Calu3 (cell line): ENCODE measurements around the gene KCNK10. TPM values are rescaled to one million over a fixed set of nuclear protein-coding genes. Genes with fewer than 3 reads are reported as not detected.

Source experiments
- BruUV-seq: library from RNA; stranded (reverse); fragments of 400-500 nt; replicated peaks from 2 replicates; lab custom pipeline; 2021; lab: Mats Ljungman, UMichigan
- CTCF ChIA-PET: fragments of 300-600 bp; sonication (Branson Sonifier 250); formaldehyde crosslinking; loops from one replicate; lab custom pipeline; 2022; ENCODE audit warnings: antibody characterized with exemption; lab: Charles Lee
- DNase-seq: peaks from one replicate; pipeline ENCODE4 v3.0.0; 2022
- H3K27ac Mint-ChIP-seq: one replicate; pipeline ENCODE4 v1.8.0; 2022; ENCODE audit warnings: mixed read lengths; ENCODE audit not compliant: unreplicated experiment
- H3K27me3 Mint-ChIP-seq: one replicate; pipeline ENCODE4 v1.8.0; 2022; ENCODE audit warnings: mixed read lengths; ENCODE audit not compliant: unreplicated experiment
- H3K36me3 Mint-ChIP-seq: one replicate; pipeline ENCODE4 v1.8.0; 2022; ENCODE audit warnings: mild to moderate bottlenecking, moderate library complexity, mixed read lengths; ENCODE audit not compliant: insufficient read depth, unreplicated experiment
- H3K4me1 Mint-ChIP-seq: one replicate; pipeline ENCODE4 v1.8.0; 2022; ENCODE audit warnings: mild to moderate bottlenecking, low read depth, mixed read lengths; ENCODE audit not compliant: unreplicated experiment
- H3K4me3 Mint-ChIP-seq: one replicate; pipeline ENCODE4 v1.8.0; 2022; ENCODE audit warnings: mild to moderate bottlenecking, low read depth, moderate library complexity, mixed read lengths; ENCODE audit not compliant: unreplicated experiment
- H3K9me3 Mint-ChIP-seq: one replicate; pipeline ENCODE4 v1.8.0; 2022; ENCODE audit warnings: low read depth, mixed read lengths; ENCODE audit not compliant: unreplicated experiment
- intact Hi-C: fragments of 100-400 bp; cut with micrococcal nuclease; formaldehyde crosslinking; loops from one replicate; pipeline ENCODE4 v1.10.0; 2022; ENCODE audit not compliant: unreplicated experiment
- total RNA-seq: library from RNA; stranded (reverse); gene quantifications from 2 replicates; pipeline ENCODE4 v1.2.3, GENCODE V29; 2022
- TF ChIP-seq, protein P1 (sequence below): fragments of 200-600 bp; IDR thresholded peaks from one replicate; pipeline ENCODE4 v1.8.0; 2022; ENCODE audit warnings: antibody characterized with exemption; ENCODE audit not compliant: unreplicated experiment

The KCNK10 gene
- total RNA-seq, 1 experiment from 2014 or later = not detected

DNA sequence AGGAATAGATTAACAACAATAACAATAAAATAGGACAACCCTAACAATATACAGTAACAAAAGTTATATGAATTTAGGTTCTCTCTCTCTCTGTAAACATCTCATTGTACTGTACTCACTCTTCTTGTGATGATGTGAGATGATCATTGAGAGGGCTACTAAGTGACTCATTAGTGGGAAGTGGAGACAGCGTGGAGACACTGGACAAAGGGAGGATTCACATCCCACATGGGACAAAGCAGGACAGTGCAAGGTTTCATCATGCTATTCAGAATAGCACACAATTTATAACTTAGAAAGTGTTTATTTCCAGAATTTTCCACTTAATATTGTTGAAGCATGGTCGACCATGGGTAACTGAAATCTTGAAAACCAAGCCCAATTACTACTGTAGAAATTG is 36.4 kb upstream of the KCNK10 start:
- H3K27ac Mint-ChIP-seq = no peak overlapping the region
- H3K27me3 Mint-ChIP-seq = peaks cover 36% of the 10 kb centered on the region
- BruUV-seq = no TSS peak
- TF ChIP-seq, protein P1, sequence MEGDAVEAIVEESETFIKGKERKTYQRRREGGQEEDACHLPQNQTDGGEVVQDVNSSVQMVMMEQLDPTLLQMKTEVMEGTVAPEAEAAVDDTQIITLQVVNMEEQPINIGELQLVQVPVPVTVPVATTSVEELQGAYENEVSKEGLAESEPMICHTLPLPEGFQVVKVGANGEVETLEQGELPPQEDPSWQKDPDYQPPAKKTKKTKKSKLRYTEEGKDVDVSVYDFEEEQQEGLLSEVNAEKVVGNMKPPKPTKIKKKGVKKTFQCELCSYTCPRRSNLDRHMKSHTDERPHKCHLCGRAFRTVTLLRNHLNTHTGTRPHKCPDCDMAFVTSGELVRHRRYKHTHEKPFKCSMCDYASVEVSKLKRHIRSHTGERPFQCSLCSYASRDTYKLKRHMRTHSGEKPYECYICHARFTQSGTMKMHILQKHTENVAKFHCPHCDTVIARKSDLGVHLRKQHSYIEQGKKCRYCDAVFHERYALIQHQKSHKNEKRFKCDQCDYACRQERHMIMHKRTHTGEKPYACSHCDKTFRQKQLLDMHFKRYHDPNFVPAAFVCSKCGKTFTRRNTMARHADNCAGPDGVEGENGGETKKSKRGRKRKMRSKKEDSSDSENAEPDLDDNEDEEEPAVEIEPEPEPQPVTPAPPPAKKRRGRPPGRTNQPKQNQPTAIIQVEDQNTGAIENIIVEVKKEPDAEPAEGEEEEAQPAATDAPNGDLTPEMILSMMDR = no peak
- no peak overlapping the region for H3K4me3 Mint-ChIP-seq
- no peak for DNase-seq
- H3K9me3 Mint-ChIP-seq = no peaks in the 10 kb centered on the region
- no peaks in the 10 kb centered on the region for H3K4me1 Mint-ChIP-seq
- CTCF ChIA-PET = interaction anchor here (0.7 kb wide), 1 partner anchor 180 kb away, joined by 3 read pairs; no protein-coding TSS in a partner anchor
- H3K36me3 Mint-ChIP-seq = no peaks in the 10 kb centered on the region
- intact Hi-C loops = no loop called here

DNA sequence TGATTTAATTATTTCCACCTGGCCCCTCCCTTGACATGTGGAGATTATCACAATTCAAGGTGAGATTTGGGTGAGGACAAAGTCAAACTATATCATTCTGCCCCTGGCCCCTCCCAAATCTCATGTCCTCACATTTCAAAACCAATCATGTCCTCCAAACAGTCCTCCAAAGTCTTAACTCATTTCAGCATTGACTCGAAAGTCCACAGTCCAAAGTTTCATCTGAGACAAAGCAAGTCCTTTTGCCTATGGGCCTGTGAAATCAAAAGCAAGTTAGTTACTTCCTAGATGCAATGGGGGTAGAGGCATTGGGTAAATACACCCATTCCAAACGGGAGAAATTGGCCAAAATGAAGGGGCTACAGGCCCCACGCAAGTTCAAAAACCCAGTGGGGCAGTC is 31.3 kb upstream of the KCNK10 start:
- CTCF ChIA-PET = no interaction called here
- Mint-ChIP-seq H3K9me3 (no peaks in the 10 kb centered on the region), H3K27ac (no peak overlapping the region), H3K36me3 (no peaks in the 10 kb centered on the region), H3K4me1 (no peaks in the 10 kb centered on the region), H3K4me3 (no peak overlapping the region), H3K27me3 (no peaks in the 10 kb centered on the region)
- intact Hi-C loops = no loop called here
- BruUV-seq = no TSS peak
- TF ChIP-seq, protein P1 = no peak
- DNase-seq = no peak

DNA sequence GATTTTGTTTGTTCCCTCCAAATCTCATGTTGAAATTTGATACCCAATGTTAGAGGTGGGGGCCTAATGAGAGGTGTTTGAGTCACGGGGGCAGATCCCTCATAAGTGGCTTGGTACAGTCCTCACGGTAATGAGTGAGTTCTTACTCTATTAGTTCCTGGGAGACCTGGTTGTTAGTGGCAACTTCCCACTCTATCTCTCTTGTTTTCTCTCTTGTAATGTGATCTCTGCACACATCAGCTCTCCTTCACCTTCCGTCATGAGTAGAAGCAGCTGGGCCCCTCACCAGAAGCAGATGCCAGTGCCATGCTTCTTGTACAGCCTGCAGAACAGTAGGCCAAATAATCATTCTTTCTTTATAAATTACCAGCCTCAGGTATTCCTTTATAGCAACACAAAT is 29.6 kb upstream of the KCNK10 start:
- H3K4me1 Mint-ChIP-seq = no peaks in the 10 kb centered on the region
- H3K36me3 Mint-ChIP-seq = no peaks in the 10 kb centered on the region
- intact Hi-C loops = no loop called here
- no TSS peak for BruUV-seq
- TF ChIP-seq, protein P1 = no peak
- no peaks in the 10 kb centered on the region for H3K27me3 Mint-ChIP-seq
- no peak overlapping the region for H3K4me3 Mint-ChIP-seq
- no peaks in the 10 kb centered on the region for H3K9me3 Mint-ChIP-seq
- no peak for DNase-seq
- H3K27ac Mint-ChIP-seq = no peak overlapping the region
- CTCF ChIA-PET = no interaction called here

DNA sequence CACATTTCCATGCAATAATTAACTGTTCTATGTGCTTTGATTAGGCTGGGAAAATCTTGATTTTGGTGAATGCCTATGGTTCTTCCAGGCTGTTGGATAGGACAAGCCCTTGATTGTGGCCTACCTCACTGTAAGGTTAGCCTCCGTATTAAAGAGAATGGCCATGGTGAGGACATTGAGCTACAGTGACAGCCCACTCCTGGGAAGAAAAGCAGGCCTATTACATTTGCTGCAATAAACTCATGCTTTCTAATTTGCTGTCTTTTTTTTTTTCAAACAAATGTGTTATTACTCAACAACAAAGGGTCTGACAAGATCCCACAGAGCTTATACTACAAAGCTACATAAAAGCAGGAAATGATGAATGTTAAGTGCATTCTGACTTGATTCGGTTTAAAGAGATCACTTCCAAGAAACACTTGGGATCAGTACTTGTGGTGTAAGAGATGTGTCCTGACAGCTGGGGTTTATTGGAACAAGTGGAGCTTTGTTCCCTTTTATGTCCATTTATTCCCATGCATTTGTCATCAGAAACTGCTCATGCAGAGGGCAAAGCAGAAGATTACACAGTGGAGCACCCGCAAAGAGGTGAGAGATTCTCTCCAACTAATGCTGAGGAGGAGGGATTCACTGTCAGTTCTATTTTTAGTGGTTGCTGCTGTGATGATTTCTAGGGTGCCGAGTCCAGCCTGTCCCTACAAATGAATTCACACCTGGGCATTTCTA is 29.1 kb upstream of the KCNK10 start:
- intact Hi-C loops = no loop called here
- H3K27me3 Mint-ChIP-seq = no peaks in the 10 kb centered on the region
- CTCF ChIA-PET = no interaction called here
- no peaks in the 10 kb centered on the region for H3K4me1 Mint-ChIP-seq
- no peak overlapping the region for H3K27ac Mint-ChIP-seq
- no peaks in the 10 kb centered on the region for H3K9me3 Mint-ChIP-seq
- TF ChIP-seq, protein P1 = no peak
- H3K36me3 Mint-ChIP-seq = no peaks in the 10 kb centered on the region
- no peak for DNase-seq
- BruUV-seq = no TSS peak
- no peak overlapping the region for H3K4me3 Mint-ChIP-seq
